Lung microvascular endothelial cell (primary cell): ENCODE results near the gene EPN2. TPM values are rescaled to one million over a fixed set of nuclear protein-coding genes. Genes with fewer than 3 reads are reported as not detected.
A peak's percentile ranks its signal among the peaks of the same experiment; 100 is the strongest.

Experiments
- DNase-seq, 2 donors: peaks; one replicate each; pipeline versions ENCODE4 v3.0.0 to v3.0.0-alpha.2; 2010; ENCODE audit warnings: low read depth in 2 of 2
- total RNA-seq: library from RNA; depleted of rRNA; stranded (reverse); fragments of >200 nt; gene quantifications from 2 replicates; pipeline ENCODE4 v1.2.1, GENCODE V29; 2014

Gene EPN2
- total RNA-seq, 1 donor from 2014 or later = 20.6 TPM

- DNase-seq = no peak
Measured at GRCh38 chr17:19328441-19329061, 91.4 kb downstream of the EPN2 start.

- DNase-seq = no peak
Measured at GRCh38 chr17:19329136-19329535, 92.0 kb downstream of the EPN2 start.

DNA sequence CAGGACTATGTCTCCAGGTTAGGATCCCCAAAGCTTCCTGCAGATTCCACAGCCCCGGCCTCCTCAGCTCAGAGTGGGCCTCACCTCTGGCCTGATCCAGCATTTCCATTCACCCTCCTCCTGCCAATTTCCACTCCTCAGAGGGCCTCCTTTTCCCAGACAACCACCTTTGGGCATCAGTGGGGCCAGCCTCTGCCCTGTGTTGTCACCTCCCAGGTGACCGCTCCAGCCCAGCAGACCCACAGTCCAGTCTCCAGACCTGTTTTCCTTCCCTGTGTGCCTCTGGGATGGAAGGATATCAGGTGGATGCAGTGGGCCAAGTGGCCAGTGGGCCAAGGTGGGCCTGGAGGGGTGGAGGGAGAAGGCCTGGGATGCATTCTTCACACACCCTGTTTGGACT, 92.7 kb downstream of the EPN2 start:
- DNase-seq = no peak

DNA sequence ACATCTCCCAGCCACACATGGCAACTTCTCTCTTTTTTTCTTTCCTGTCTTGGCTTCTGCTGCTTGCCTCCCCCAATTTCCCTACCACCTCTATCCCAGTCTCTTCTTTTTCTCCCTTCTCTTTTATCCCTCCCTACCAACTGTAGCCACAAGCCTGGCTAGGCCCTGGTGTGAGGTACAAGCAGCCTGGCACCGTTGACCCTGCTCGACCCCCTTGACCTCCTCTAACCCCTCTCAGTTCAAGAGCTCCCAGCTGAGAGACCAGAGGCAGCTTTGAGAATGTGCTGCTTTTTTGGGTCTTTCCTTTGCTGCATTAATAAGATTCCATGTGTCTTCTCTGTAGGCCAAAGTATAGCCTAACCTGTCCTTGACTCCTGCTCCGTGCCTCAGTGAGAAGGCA, 93.1 kb downstream of the EPN2 start:
- DNase-seq = no peak

DNA sequence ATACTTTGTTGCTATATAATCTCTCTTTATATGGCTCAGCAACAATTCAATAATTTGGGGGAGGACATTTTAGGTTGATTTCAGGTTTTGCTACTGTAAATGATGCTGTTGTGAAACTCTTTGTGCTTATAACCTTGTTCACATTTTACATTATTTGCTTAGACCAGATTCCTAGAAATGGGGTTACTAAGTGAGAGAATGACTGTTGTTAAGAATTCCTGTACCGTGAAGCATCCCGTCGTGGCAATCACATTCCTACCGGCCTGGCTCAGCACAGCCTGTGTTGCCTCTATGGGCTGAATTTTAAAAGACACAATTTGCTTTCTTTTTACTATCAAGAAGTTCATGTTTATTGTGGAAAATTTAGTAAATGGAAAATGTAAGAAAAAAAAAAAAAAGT, 94.0 kb downstream of the EPN2 start:
- DNase-seq = no peak

DNA sequence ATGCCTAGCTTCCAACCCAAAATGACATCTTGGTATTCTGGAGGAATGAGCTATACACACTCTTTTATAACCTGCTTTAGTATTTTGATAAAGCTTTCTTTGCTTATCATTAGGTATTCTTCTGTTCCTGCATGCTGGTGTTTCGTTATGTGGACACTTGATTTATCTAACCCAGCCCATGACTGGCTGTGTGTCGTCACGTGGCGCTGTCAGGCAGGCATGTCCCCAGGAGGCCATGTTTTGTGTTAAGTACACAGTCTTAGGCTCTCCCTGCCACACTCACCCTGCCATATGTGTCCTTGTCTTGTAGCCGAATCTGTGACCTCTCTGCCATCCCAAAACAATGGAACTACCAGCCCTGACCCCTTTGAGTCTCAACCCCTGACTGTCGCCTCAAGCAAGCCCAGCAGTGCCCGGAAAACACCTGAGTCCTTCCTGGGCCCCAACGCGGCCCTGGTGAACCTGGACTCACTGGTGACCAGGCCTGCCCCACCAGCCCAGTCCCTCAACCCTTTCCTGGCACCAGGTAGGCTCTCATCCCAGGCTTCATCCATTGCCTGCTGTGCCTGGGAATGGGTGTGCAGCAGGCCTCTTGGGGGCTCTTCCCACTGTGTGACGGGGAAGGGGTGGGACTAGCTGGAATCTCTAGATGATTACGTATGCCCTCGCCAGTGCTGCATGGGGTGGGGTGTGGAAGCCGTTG, 94.5 kb downstream of the EPN2 start:
- DNase-seq = no peak

GRCh38 chr17:19332371-19333131, 95.4 kb downstream of the EPN2 start:
- DNase-seq = no peak

GRCh38 chr17:19333132-19333440, 95.9 kb downstream of the EPN2 start:
- DNase-seq = no peak

GRCh38 chr17:19333736-19334290, 96.6 kb downstream of the EPN2 start:
- DNase-seq = no peak

GRCh38 chr17:19334331-19334730, 97.2 kb downstream of the EPN2 start:
- DNase-seq = no peak

GRCh38 chr17:19335951-19336631, 98.9 kb downstream of the EPN2 start:
- DNase-seq = no peak

DNA sequence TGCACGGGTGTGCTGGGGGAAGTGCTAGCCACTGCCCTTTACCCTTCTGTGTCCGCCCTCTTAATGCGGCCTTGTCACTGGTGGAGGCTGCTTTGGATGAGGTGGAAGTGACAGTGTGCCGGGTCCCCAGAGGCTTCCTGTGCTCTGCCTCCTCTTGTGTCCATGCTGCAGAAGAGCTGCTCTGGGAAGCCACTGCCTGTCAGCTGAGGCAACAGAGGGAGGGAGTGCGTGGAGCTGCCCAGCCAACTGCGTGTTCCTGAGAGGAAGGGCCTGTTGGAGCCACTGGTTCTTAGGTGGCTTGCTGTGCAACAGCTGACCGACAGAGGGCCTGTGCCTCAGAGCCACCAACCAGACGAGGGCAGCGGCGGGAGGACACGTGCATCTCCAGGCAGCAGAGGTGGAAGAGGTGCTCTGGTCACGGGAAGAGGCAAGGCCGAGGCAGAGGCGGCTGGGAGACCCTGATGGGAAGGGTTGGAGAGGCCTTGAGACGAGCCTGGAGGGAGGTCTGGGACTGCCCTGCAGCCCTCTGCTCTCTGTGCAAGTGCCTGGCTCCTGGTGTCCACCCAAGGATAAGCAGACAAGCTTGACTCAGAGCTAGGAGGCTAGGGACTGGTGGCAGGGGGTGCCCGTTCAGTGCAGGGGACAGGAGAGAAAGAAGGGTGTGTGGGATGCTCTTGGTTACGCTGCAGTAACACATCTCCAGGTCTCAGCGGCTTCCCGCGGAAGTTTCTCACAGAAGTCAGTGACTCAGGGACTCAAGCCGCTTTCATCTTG, 100.0 kb downstream of the EPN2 start:
- peak in 1 of 2 donors; percentile 74 for DNase-seq

DNA sequence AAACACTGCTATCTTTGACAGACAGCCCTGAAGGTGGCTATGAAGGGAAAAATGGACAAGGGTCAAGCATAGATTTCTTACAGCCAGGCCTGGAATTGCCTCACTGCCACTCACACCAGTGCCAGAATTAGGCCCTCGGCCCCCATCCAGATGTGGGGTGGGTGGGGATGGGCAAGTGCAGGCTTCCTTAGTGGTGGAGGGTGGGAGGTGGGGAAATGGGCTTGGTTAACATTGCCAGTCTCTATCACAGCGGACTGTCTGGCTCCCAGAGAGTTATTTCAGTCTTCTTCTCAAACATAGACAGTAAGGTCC, 100.5 kb downstream of the EPN2 start:
- no peak for DNase-seq

- DNase-seq = peak; percentile 75 to 78
Measured at GRCh38 chr17:19338031-19338990, 101.1 kb downstream of the EPN2 start.

- DNase-seq = no peak
Measured at GRCh38 chr17:19339341-19339815, 102.2 kb downstream of the EPN2 start.

GRCh38 chr17:19341211-19341631, 104.1 kb downstream of the EPN2 start:
- DNase-seq = no peak

DNA sequence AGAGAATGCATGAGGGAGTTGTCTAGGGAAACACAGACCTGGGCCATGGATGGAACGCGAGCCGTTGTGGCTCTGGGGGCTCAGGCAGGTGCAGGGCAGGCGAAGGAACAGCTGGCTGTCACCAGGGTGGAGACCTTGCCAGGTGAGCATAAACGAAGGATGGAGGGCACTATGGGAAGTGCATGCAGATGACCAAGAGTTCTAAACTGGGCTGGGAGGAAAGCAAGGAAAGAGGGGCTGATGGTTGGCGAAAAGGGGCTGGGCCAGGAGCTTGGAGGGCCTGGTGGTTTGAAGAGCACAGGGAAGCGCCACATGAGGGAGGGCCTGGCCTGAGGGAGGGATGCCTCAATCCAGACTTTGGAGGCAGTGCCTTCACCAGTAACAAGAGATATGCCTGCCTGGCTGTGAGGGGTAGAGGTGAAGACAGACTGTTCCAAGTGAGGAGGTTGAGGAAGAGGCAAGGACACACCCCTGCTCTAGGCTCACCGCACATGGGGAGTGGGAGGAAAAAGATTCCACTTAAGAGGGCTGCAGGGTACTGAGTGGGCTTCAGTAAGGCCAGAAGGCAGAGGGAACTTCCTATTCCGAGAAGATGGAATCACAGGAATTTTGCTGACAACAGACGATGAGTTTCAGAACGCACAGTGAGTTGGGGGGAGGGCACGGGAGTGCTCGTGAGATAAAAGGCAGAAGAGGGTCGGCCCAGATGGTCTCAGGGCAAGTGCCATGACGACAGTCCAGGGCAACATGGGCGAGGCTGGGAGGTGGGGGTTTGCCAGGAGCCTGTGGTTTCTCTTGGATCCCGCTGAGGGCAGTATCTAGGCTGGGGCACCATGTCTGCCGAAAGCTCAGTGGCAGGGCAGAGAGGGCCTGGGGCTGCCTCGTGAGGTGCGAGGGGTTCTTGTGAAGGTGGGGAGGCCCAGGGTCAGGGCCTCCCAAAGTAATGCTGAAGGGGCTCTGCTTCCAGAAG, 104.8 kb downstream of the EPN2 start:
- no peak for DNase-seq

GRCh38 chr17:19342611-19343255, 105.6 kb downstream of the EPN2 start:
- no peak for DNase-seq
